Gastroesophageal sphincter (tissue), 3 donors: ENCODE data around the gene TTLL9.

ENCODE experiments used
- POLR2A ChIP-seq, 2 donors: fragments of 450-650 bp; IDR thresholded peaks; one replicate each; pipeline ENCODE4 v1.6.1; 2017; ENCODE audit warnings: antibody characterized with exemption in 2 of 2, mild to moderate bottlenecking in 2 of 2, moderate library complexity in 1 of 2
- POLR2AphosphoS5 ChIP-seq: sonication (generic); formaldehyde crosslinking; IDR thresholded peaks from one replicate; pipeline ENCODE4 v1.6.1; 2017; ENCODE audit warnings: antibody characterized with exemption
- TF ChIP-seq, protein P1 (sequence below), 4 experiments: fragments of 200-600 bp in 2 of 4; fragments of 450-650 bp in 2 of 4; sonication (generic) in 1 of 4; IDR thresholded peaks; one replicate each; pipeline ENCODE4 v1.5.1; 2017 to 2019; ENCODE audit warnings: antibody characterized with exemption in 4 of 4, mild to moderate bottlenecking in 2 of 4, moderate library complexity in 2 of 4

- TF ChIP-seq, protein P1, sequence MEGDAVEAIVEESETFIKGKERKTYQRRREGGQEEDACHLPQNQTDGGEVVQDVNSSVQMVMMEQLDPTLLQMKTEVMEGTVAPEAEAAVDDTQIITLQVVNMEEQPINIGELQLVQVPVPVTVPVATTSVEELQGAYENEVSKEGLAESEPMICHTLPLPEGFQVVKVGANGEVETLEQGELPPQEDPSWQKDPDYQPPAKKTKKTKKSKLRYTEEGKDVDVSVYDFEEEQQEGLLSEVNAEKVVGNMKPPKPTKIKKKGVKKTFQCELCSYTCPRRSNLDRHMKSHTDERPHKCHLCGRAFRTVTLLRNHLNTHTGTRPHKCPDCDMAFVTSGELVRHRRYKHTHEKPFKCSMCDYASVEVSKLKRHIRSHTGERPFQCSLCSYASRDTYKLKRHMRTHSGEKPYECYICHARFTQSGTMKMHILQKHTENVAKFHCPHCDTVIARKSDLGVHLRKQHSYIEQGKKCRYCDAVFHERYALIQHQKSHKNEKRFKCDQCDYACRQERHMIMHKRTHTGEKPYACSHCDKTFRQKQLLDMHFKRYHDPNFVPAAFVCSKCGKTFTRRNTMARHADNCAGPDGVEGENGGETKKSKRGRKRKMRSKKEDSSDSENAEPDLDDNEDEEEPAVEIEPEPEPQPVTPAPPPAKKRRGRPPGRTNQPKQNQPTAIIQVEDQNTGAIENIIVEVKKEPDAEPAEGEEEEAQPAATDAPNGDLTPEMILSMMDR (IDR thresholded peaks at IDR 0.05), result no peak
- no peak for TF ChIP-seq POLR2A (IDR thresholded peaks at IDR 0.05)
- TF ChIP-seq POLR2AphosphoS5, result peak; percentile 54
Observed at GRCh38 chr20:31835977-31836852, 34.2 kb upstream of the TTLL9 start.
